RPMI8226 (cell line): ENCODE results near the gene CTRB2.
A peak's percentile ranks its signal among the peaks of the same experiment; 100 is the strongest.
"Not testable (repeated sequence)": the region's sequence is repeated elsewhere in the genome, so short reads cannot be mapped to it uniquely, and the experiment has no call there.

Source experiments
- DNase-seq: peaks from one replicate; pipeline ENCODE4 v3.0.0-alpha.2; 2015

Gene CTRB2

DNA sequence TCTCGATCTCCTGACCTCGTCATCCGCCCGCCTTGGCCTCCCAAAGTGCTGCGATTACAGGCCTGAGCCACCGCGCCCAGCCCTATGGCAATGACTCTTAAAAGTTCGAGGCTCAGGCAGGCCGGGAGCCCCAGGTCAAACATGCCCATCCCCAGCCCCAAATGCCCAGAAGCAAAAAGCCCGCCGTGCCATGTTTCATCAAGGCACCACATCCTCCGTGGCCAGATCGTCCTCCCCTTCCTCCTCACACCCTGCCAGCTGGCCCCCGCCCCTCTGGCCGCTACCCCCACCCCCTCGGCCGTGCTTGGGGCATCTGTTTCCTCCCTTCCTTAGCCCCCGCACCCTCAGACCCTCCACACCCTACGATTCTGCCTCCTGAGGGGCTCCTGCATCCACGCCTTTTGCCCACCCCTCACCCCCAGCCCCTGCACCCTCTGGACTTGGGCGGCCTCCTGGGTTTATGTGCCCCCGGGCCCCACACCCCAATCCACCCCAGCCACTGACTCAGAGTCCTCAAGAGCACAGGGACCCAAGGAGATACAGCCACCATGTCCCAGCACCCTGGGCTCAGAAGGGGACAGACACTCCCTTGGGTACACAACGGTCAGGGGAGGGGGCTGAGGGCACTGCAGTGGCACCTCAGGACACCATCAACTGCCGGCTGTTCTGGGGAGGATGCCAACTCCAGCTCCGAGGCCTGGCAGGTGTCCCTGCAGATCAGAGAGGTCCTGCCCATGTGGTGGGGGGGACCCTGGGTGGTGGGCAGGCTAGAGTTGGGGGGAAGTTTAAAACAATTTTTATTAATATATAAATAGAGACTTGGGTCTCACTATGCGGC, 18.9 kb upstream of the CTRB2 start:
- DNase-seq: no peak

DNA sequence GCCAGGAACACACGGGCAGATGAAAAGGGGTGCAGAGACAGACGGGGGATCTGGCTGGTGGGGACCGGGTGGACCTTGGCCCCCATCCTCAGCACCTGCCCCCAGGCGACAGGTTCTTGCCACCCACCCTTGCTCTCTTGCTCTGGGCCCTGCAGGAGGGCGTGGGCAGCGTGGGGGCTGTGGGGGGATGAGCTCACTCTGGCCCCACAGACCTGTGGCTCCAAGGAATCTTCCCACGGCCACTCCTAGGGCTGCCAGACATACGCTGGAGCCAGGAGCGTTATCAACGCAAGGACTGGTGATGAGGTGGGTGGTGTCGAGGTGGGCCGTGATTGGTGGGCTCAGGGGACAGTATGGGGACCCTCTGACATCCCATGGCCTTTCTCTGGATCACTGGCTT, 18.1 kb upstream of the CTRB2 start:
- DNase-seq: no peak

DNA sequence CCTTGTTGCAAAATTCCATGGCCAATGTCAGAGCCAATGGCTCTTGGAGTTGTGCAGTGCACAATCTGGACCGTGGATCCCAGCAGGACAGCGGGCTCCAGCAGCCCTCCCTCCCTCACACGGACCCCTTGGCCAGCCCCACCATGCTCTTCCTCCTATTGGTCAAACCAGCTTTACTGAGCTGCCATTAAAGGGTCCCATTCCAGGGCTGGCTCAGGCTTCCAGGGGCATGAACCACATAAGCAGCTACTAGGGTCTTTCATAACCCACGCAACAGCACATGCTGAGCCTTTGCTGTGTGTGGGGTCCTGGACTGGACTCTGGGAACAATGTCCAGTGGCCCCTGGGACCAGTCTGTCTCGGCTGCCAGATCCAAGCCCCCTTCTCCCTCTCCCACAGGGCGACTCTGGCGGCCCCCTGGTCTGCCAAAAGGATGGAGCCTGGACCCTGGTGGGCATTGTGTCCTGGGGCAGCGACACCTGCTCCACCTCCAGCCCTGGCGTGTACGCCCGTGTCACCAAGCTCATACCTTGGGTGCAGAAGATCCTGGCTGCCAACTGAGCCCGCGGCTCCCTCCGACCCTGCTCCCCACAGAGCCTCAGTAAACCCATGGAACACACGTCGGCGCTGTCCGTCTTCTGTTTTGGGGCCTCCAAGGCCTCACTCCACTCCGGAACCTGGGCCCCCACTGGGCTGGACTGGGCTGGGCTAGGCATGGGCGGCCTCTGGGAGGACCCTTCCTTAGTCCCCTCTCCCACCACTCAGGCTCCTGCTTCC, 17.5 kb upstream of the CTRB2 start:
- no peak for DNase-seq

- not testable (repeated sequence) for DNase-seq
Measured at GRCh38 chr16:75223129-75223528, 16.2 kb upstream of the CTRB2 start.

- DNase-seq: no peak
Measured at GRCh38 chr16:75222271-75222783, 15.4 kb upstream of the CTRB2 start.

DNA sequence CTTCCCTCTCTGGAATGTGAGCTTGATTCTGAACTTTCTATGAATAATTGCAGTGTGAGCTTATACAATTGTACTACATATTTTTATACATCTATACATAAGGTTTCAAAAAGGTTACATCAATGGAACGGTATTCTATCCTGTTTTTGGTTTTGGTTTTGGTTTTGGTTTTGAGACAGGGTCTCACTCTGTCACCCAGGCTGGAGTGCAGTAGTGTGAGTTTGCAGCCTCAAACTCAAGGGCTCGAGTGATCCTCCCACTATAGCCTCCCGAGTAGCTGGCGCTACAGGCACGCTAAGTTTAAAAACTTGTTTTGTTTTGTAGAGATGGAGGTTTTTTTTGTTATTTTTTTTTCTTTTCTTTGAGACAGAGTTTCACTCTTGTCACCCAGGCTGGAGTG, 12.9 kb upstream of the CTRB2 start:
- DNase-seq: peak; percentile 56

DNA sequence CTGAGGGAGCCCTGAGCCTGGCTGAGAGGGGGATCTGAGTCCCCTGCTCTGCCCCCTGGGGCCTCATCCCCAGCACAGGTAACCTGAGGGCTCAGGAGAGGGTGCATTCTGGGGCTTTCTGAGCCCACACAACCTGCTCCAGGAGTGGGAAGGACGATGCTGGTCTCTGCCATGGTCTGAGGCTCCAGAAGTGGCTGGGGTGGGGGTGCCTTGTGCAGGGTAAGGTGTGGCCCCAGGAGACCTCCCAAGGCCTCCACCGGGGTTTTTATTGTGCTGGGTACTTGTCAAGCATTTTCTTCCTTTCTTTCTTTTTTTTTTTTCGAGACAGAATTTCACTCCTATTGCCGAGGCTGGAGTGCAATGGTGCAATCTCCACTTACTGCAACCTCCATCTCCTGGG, 12.1 kb upstream of the CTRB2 start:
- DNase-seq: no peak

- DNase-seq: no peak
Measured at GRCh38 chr16:75218256-75219076, 11.5 kb upstream of the CTRB2 start, which contains the start of gene CTRB1. TSS of gene CTRB1 (plus strand) at chr16:75218988. CDS start at chr16:75219008, 20 bp downstream.

GRCh38 chr16:75217389-75217851, 10.5 kb upstream of the CTRB2 start:
- no peak for DNase-seq

DNA sequence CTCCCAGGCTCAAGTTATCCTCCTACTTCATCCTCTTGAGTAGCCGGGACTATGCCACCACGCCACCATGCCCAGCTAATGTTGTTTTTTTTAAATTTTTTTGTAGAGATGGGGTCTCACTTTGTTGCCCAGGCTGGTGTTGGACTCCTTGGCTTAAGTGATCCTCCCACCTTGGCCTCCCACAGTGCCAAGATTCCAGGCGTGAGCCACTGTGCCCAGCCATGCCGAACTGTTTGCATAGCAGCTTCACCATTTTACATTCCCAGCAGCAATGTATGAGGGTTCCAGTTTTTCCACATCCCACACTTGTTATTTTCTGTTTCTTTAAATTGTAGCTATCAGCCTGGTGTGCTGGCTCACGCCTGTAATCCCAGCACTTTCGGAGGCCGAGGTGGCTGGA, 9.6 kb upstream of the CTRB2 start:
- no peak for DNase-seq

DNA sequence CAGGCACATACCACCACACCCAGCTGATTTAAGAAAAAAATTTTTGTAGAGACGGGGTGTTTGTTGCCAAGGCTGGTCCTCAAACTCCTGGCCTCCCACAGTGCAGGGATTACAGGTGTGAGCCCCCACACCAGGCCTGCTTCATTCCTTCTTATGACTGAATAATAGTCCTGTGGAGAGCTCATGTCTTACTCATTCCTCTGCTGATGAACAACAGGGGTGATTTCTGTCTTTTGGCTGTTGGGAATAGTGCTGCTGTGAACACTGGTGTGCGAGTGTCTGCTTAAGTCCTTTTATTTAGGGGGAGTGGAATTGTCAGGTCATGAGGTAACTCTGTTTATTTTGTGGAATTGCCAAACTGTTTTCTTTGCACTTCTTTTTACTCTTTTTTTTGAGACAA, 9.2 kb upstream of the CTRB2 start:
- no peak for DNase-seq

DNA sequence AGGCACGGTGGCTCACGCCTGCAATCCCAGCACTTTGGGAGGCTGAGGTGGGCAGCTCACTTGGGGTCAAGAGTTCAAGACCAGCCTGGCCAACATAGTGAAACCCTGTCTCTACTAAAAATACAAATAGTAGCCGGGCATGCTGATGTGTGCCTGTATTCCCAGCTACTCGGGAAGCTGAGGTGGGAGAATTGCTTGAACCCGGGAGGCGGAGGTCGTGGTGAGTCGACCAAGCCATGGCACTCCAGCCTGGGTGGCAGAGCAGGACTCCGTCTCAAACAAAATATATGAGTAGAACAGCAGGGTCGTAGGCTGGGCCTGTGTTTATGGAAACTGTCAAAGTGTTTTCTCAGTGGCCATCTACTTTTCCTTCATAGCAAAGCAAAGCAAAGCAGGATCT, 4.3 kb upstream of the CTRB2 start:
- DNase-seq: not testable (repeated sequence)

DNA sequence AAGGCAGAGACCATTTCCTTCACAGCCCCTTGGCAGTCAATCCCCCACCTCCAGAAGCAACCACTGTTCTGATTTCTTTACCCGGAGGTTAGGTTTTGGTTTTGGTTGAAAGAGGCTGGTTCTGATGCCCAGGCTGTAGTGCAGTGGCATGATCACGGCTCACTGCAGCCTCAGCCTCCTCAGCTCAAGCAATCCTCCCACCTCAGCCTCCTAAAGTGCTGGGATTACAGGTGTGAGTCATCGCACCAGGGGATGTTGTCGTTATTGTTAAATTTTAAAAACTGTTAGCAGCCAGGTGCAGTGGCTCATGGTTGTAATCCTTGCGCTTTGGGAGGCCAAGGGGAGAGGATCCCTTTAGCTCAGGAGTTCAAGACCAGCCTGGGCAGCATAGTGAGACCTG, 3.0 kb upstream of the CTRB2 start:
- DNase-seq: no peak

DNA sequence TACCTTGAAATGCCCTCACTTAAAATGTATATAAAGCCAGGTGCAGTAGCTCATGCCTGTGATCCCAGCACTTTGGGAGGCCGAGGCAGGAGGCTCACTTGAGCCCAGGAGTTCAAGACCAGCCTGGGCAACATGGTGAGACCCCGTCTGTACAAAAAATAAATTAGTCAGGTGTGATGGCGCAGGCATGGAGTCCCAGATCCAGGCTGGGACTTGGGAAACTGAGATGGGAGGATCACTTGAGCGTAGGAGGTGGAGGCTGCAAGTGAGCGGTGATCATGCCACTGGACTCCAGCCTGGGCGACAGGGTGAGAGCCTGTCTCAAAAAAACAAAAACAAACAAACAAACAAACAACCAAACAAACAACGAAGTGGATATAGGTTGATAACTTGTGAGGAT, 2.6 kb upstream of the CTRB2 start:
- DNase-seq: not testable (repeated sequence)

DNA sequence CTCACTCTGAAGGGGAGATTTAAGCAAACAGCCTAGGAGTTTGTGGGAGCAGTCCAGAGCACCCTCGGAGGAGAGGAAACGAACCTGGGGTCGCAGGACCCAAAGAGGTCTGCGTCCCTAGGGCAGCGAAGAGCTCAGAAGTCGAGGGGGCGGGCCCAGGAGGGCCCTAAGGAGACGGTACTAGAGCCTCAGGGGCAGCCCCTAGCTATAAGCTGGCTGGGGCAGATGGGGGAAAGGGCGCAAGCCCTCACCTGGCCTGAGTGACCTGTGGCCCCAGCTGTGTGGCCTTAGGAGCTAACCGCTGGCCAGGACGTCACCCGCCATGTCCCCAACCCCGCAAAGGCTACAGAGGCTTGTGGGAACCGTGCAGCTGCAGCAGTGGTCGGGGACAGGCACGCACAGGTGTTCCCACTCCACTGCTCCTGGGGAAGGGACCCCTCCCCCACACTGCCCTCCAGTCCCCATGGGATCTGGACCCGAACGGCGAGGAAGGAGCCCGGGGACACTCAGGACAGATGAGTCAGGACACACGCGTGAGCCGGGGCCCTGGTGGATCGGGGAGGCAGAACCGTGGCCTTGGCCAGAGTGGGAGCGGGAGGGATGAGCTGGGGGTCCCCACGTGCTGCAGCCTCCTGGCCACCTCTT, 2.0 kb upstream of the CTRB2 start:
- no peak for DNase-seq

DNA sequence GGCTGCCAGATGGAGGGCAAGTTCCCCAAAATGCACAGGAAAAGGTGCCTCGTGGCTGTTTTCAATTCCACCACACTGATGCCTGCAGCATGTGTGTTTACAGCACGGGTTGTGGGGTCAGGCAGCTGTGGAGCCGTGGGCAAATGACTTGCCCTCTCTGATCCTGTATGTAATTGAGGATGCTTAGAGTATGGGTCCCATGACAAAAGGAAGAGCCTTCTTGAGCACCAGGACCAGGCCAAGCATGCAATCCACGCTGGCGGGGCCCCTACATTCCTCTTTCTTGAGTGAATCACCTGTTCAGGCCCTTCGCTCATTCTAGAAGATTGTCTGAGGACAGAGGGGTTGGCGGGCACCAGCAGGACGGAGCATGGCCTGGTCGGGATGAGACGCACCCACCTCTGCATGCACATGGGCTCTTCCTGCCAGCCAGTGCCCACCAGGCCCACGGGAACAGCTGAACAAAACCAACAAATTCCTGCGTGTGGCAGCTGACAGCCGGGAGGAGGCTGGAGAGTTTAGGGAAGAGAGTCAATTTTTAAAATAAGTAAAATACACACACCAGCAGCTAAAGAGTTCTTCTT, 1.4 kb upstream of the CTRB2 start:
- DNase-seq: no peak

DNA sequence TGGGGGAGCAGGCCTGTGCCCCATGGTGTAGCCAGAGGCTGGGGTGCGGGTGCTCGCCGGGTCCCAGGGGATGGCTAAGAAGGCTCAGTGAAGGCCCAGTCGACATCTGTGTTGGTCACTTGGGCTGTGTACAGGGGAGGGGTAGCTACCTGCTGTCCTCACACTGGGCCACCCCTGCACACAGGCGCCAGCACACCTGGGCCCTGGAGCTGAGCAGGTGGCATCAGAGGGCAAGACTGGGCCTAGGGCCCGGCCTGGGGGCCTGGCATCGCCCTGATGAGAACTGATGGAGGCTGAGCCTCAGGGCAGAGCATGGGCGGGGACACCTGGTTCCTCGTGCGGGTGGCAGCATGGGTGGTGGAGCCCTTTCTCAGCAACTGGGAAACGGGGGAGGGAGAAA, 870 bp upstream of the CTRB2 start:
- DNase-seq: peak; percentile 74

GRCh38 chr16:75205961-75206748, 806 bp downstream of the CTRB2 start:
- peak; percentile 23 for DNase-seq

- DNase-seq: not testable (repeated sequence)
Measured at GRCh38 chr16:75205438-75205837, 1.5 kb downstream of the CTRB2 start.

- DNase-seq: not testable (repeated sequence)
Measured at GRCh38 chr16:75204905-75205304, 2.1 kb downstream of the CTRB2 start.

DNA sequence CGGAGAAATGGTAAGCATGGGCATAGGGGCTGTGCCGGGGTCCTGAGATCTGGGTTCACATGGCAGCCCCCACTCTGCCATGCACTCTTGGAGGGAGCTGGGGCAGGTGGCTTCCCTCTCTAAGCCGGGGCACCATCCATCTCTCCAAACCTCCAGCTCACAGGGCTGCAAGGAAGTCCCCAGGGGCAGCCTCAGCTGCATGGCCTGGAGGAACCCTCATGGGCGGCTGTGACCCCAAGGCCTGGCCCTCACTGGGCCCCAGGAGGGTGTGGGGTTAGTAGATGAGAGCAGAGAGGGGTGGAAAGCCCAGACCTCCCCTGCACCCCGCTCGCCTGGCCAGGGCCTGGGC, 2.6 kb downstream of the CTRB2 start:
- no peak for DNase-seq
